ENCODE data around the gene SV2A.
"Not testable (repeated sequence)": the region's sequence is repeated elsewhere in the genome, so short reads cannot be mapped to it uniquely, and the experiment has no call there.

SV2A gene

GRCh38 chr1:149942885-149943284, 25.2 kb upstream of the SV2A start:
- Histone ChIP-seq H3K36me3 (ENCODE audit: insufficient read depth, low read length) (no peaks in the 10 kb centered on the region), H3K9me3 (ENCODE audit: insufficient read depth, low read length, severe bottlenecking) (no peaks in the 10 kb centered on the region), H3K4me1 (ENCODE audit: insufficient read depth, low read length) (peaks cover 6% of the 10 kb centered on the region), H3K9ac (ENCODE audit: low read depth, low read length) (no peak overlapping the region), H3K4me2 (ENCODE audit: insufficient read depth, low read length) (no peak overlapping the region), H3K27ac (ENCODE audit: low read length) (no peak overlapping the region), H3K4me3 (ENCODE audit: low read depth in 1 of 2, low read length in 2 of 2) (no peak overlapping the region), H4K20me1 (ENCODE audit: insufficient read depth, low read length) (no peaks in the 10 kb centered on the region), H3K79me2 (ENCODE audit: insufficient read depth, low read length) (no peaks in the 10 kb centered on the region), H3K27me3 (ENCODE audit: insufficient read depth, low read length, poor library complexity) (no peaks in the 10 kb centered on the region), H2AFZ (ENCODE audit: low read depth, low read length) (peak overlapping the region; percentile 5; the same call in 1 of the 2 replicates)
- ATAC-seq (ENCODE audit: insufficient read depth, low read depth) (no peak), DNase-seq (no peak)
- TF ChIP-seq EZH2 (IDR thresholded peaks at IDR 0.05; ENCODE audit: borderline replicate concordance, low read depth, low read length, severe bottlenecking) (no peak), CTCF (IDR thresholded peaks at IDR 0.05; ENCODE audit: borderline replicate concordance, extremely low read depth, low read length, poor library complexity, severe bottlenecking) (no peak)

- no peak for DNase-seq
- no peak overlapping the region for H3K9ac ChIP-seq (ENCODE audit: low read depth, low read length)
Observed at GRCh38 chr1:149942207-149942606, 24.6 kb upstream of the SV2A start.

GRCh38 chr1:149940427-149940826, 22.8 kb upstream of the SV2A start:
- Histone ChIP-seq H3K36me3 (ENCODE audit: insufficient read depth, low read length) (no peaks in the 10 kb centered on the region), H3K4me2 (ENCODE audit: insufficient read depth, low read length) (no peak overlapping the region), H3K4me3 (ENCODE audit: low read depth in 1 of 2, low read length in 2 of 2) (no peak overlapping the region), H3K9ac (ENCODE audit: low read depth, low read length) (no peak overlapping the region), H4K20me1 (ENCODE audit: insufficient read depth, low read length) (no peaks in the 10 kb centered on the region), H3K27me3 (ENCODE audit: insufficient read depth, low read length, poor library complexity) (no peaks in the 10 kb centered on the region), H3K79me2 (ENCODE audit: insufficient read depth, low read length) (no peaks in the 10 kb centered on the region), H3K9me3 (ENCODE audit: insufficient read depth, low read length, severe bottlenecking) (no peaks in the 10 kb centered on the region), H3K4me1 (ENCODE audit: insufficient read depth, low read length) (peaks cover 13% of the 10 kb centered on the region), H2AFZ (ENCODE audit: low read depth, low read length) (no peak overlapping the region), H3K27ac (ENCODE audit: low read length) (no peak overlapping the region)
- DNase-seq: no peak
- no peak for TF ChIP-seq CTCF (IDR thresholded peaks at IDR 0.05; ENCODE audit: borderline replicate concordance, extremely low read depth, low read length, poor library complexity, severe bottlenecking)
- no peak for TF ChIP-seq EZH2 (IDR thresholded peaks at IDR 0.05; ENCODE audit: borderline replicate concordance, low read depth, low read length, severe bottlenecking)
- ATAC-seq (ENCODE audit: insufficient read depth, low read depth): no peak

More at GRCh38 chr1:149942207-149942606, 24.6 kb upstream of the SV2A start:
- no peaks in the 10 kb centered on the region for H3K79me2 ChIP-seq (ENCODE audit: insufficient read depth, low read length)
- peaks cover 13% of the 10 kb centered on the region for H3K4me1 ChIP-seq (ENCODE audit: insufficient read depth, low read length)
- no peaks in the 10 kb centered on the region for H3K27me3 ChIP-seq (ENCODE audit: insufficient read depth, low read length, poor library complexity)
- TF ChIP-seq EZH2 (IDR thresholded peaks at IDR 0.05; ENCODE audit: borderline replicate concordance, low read depth, low read length, severe bottlenecking) (no peak), CTCF (IDR thresholded peaks at IDR 0.05; ENCODE audit: borderline replicate concordance, extremely low read depth, low read length, poor library complexity, severe bottlenecking) (peak; percentile 8)
- no peak for ATAC-seq (ENCODE audit: insufficient read depth, low read depth)
- H3K4me3 ChIP-seq (ENCODE audit: low read depth in 1 of 2, low read length in 2 of 2): no peak overlapping the region
- H2AFZ ChIP-seq (ENCODE audit: low read depth, low read length): no peak overlapping the region
- H3K27ac ChIP-seq (ENCODE audit: low read length): no peak overlapping the region
- H3K9me3 ChIP-seq (ENCODE audit: insufficient read depth, low read length, severe bottlenecking): no peaks in the 10 kb centered on the region
- H3K4me2 ChIP-seq (ENCODE audit: insufficient read depth, low read length): no peak overlapping the region
- no peaks in the 10 kb centered on the region for H4K20me1 ChIP-seq (ENCODE audit: insufficient read depth, low read length)
- no peaks in the 10 kb centered on the region for H3K36me3 ChIP-seq (ENCODE audit: insufficient read depth, low read length)

- not testable (repeated sequence) for H3K9me3 ChIP-seq (ENCODE audit: insufficient read depth, low read length, severe bottlenecking); H2AFZ ChIP-seq (ENCODE audit: low read depth, low read length); H3K9ac ChIP-seq (ENCODE audit: low read depth, low read length); H3K79me2 ChIP-seq (ENCODE audit: insufficient read depth, low read length); H4K20me1 ChIP-seq (ENCODE audit: insufficient read depth, low read length); H3K27me3 ChIP-seq (ENCODE audit: insufficient read depth, low read length, poor library complexity); DNase-seq; H3K36me3 ChIP-seq (ENCODE audit: insufficient read depth, low read length); H3K4me2 ChIP-seq (ENCODE audit: insufficient read depth, low read length); H3K4me3 ChIP-seq (ENCODE audit: low read depth in 1 of 2, low read length in 2 of 2); H3K27ac ChIP-seq (ENCODE audit: low read length); ATAC-seq (ENCODE audit: insufficient read depth, low read depth)
- peaks cover 13% of the 10 kb centered on the region for H3K4me1 ChIP-seq (ENCODE audit: insufficient read depth, low read length)
Observed at GRCh38 chr1:149938668-149939003, 21.0 kb upstream of the SV2A start.
